ENCODE measurements around the gene BCAS1. TPM values are rescaled to one million over a fixed set of nuclear protein-coding genes. Genes with fewer than 3 reads are reported as not detected.

BCAS1 gene
- total RNA-seq, 1 experiment from 2014 or later = 0.17 TPM

DNA sequence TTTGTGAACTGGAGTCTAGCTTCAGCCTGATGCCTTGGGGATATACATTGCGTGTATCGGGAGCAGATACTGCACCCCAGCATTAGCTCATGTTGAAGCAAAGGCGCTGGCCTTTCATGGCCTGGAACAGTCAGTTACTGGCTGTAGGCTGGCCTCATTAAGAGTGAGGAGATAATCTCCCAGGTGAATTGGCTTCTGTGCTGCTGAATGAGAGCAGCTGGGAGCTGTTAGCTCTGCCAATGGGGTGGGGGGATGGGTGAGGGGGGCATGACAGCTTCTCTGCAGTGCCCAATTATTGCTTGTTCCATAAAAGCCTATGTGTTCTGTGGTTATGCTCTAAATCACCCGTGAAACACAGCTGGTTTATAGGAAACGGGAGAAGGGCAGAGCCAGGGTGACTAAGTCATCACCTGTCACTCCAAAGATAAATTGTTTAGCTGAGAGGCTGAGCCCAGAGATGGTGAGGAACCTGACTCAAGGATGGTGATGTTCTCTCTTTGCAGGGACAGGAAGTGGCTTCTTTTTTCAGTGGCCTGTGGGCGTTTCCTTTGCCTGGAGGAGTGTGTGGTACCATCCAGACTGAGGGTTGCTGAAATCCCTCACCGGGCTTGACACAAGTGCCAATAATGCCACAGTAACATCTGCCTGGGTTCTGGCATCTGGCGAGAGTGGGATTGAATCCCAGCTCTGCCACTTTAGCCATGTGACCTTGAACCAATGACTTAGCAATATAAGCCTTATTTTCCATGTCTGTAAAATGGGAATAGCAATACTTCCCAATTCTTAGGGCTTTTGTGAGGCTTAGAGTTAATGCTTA is 170.8 kb downstream of the BCAS1 start:
- no TSS peak for BruUV-seq (replicated peaks)
- peak overlapping the region; percentile 26 for H3K4me2 ChIP-seq (ENCODE audit: low read length)
- H3K9me2 ChIP-seq (ENCODE audit: insufficient read depth) = no peaks in the 10 kb centered on the region
- TF ChIP-seq RAD21 (IDR thresholded peaks at IDR 0.05; ENCODE audit: low read depth) (no peak), ZFX (IDR thresholded peaks at IDR 0.05) (no peak), YY1 (IDR thresholded peaks at IDR 0.05; ENCODE audit: extremely low read depth, insufficient replicate concordance, low read depth, low read length) (no peak), SP1 (IDR thresholded peaks at IDR 0.05; ENCODE audit: low read depth) (peak; percentile 40; the same call in 1 of the 2 replicates), CEBPB (IDR thresholded peaks at IDR 0.05; ENCODE audit: low read depth) (no peak), FOSL1 (IDR thresholded peaks at IDR 0.05; ENCODE audit: low read depth) (peak; percentile 35; the same call in 1 of the 2 replicates)
- TF ChIP-seq, protein P1, sequence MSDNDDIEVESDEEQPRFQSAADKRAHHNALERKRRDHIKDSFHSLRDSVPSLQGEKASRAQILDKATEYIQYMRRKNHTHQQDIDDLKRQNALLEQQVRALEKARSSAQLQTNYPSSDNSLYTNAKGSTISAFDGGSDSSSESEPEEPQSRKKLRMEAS (IDR thresholded peaks at IDR 0.05) = 0 out of 2 replicates have a peak, but pooled peaks have one; percentile 17
- TF ChIP-seq, protein P2, sequence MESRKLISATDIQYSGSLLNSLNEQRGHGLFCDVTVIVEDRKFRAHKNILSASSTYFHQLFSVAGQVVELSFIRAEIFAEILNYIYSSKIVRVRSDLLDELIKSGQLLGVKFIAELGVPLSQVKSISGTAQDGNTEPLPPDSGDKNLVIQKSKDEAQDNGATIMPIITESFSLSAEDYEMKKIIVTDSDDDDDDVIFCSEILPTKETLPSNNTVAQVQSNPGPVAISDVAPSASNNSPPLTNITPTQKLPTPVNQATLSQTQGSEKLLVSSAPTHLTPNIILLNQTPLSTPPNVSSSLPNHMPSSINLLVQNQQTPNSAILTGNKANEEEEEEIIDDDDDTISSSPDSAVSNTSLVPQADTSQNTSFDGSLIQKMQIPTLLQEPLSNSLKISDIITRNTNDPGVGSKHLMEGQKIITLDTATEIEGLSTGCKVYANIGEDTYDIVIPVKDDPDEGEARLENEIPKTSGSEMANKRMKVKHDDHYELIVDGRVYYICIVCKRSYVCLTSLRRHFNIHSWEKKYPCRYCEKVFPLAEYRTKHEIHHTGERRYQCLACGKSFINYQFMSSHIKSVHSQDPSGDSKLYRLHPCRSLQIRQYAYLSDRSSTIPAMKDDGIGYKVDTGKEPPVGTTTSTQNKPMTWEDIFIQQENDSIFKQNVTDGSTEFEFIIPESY (IDR thresholded peaks at IDR 0.05; ENCODE audit: extremely low read depth, insufficient replicate concordance, low read length) = no peak
- H3K27ac ChIP-seq (ENCODE audit: low read depth, low read length) = no peak overlapping the region
- H3K36me3 ChIP-seq (ENCODE audit: control insufficient read depth in 1 of 2, insufficient read depth in 2 of 2, low read length in 2 of 2) = no peaks in the 10 kb centered on the region
- DNase-seq (ENCODE audit: low read depth, low spot score) (no peak), ATAC-seq (peak; percentile 84)
- intact Hi-C loops (cut with micrococcal nuclease) = no loop called here
- ChIA-PET CTCF (interaction anchor here (0.7 to 2.8 kb wide), 2 partner anchors 9 to 16 kb away, joined by 5 to 17 read pairs; no protein-coding TSS in a partner anchor), POLR2A (interaction anchor here (1.1 kb wide), 1 partner anchor 15 kb away, joined by 7 read pairs; no protein-coding TSS in a partner anchor), RAD21 (ENCODE audit: low non-redundant PET in 1 of 2, low total read pairs in 2 of 2, uncharacterized antibody in 2 of 2, unreplicated experiment in 2 of 2) (no interaction called here)
- H4K20me1 ChIP-seq (ENCODE audit: insufficient read depth) = no peaks in the 10 kb centered on the region
- no peaks in the 10 kb centered on the region for H3K79me2 ChIP-seq (ENCODE audit: insufficient read depth, low read length)
- H3K9ac ChIP-seq (ENCODE audit: low read length) = no peak overlapping the region
- no peaks in the 10 kb centered on the region for H3K27me3 ChIP-seq (ENCODE audit: insufficient read depth, low read length)
- H3K9me3 ChIP-seq (ENCODE audit: control insufficient read depth in 1 of 2, insufficient read depth in 1 of 2, low read depth in 1 of 2, low read length in 2 of 2) = no peaks in the 10 kb centered on the region
- H3K4me1 ChIP-seq (ENCODE audit: control insufficient read depth in 1 of 2, insufficient read depth in 2 of 2, low read length in 2 of 2) = peaks cover 6 to 31% of the 10 kb centered on the region in 2 experiments
- peak overlapping the region; percentile 66 for H2AFZ ChIP-seq (ENCODE audit: low read depth, low read length, poor library complexity, severe bottlenecking)
- H3K4me3 ChIP-seq (replicated peaks in 1 of 2; ENCODE audit: low read depth in 1 of 2, low read length in 2 of 2) = no peak overlapping the region
